Smooth muscle cell (in vitro differentiated cells): ENCODE measurements around the gene OS9. TPM values are rescaled to one million over a fixed set of nuclear protein-coding genes. Genes with fewer than 3 reads are reported as not detected.

ENCODE experiments used
- DNase-seq: peaks from one replicate; lab custom pipeline; 2025; ENCODE audit not compliant: unreplicated experiment; lab: John Stamatoyannopoulos, UW
- H2AFZ ChIP-seq: fragments of 200-600 bp; sonication (generic); 2 replicates; pipeline ENCODE4 v1.6.0; 2016; ENCODE audit warnings: antibody characterized with exemption, low read depth, mild to moderate bottlenecking
- H3F3A ChIP-seq: fragments of 200-600 bp; sonication (generic); 2 replicates; pipeline ENCODE4 v1.6.0; 2017; ENCODE audit warnings: antibody characterized with exemption, low read depth
- H3K27ac ChIP-seq: fragments of 200-600 bp; sonication (generic); 2 replicates; pipeline ENCODE4 v1.5.1; 2016; ENCODE audit warnings: low read depth, mild to moderate bottlenecking
- H3K27me3 ChIP-seq: fragments of 200-600 bp; sonication (generic); 2 replicates; pipeline ENCODE4 v1.6.1; 2016; ENCODE audit warnings: low read depth, mild to moderate bottlenecking
- H3K36me3 ChIP-seq: fragments of 200-600 bp; sonication (generic); 2 replicates; pipeline ENCODE4 v1.5.1; 2016; ENCODE audit warnings: low read depth
- H3K4me1 ChIP-seq: fragments of 200-600 bp; sonication (generic); 2 replicates; pipeline ENCODE4 v1.5.1; 2016; ENCODE audit warnings: low read depth
- H3K4me2 ChIP-seq: fragments of 200-600 bp; sonication (generic); 2 replicates; pipeline ENCODE4 v1.6.0; 2016; ENCODE audit warnings: mild to moderate bottlenecking
- H3K4me3 ChIP-seq: fragments of 200-600 bp; sonication (generic); 2 replicates; pipeline ENCODE4 v1.5.1; 2016; ENCODE audit warnings: mild to moderate bottlenecking
- H3K79me2 ChIP-seq: fragments of 200-600 bp; sonication (generic); 2 replicates; pipeline ENCODE4 v1.6.0; 2016; ENCODE audit warnings: low read depth, mild to moderate bottlenecking
- H3K9ac ChIP-seq: fragments of 200-600 bp; sonication (generic); 2 replicates; pipeline ENCODE4 v1.6.0; 2016; ENCODE audit warnings: low read depth
- H3K9me3 ChIP-seq: fragments of 200-600 bp; sonication (generic); replicated peaks from 2 replicates; pipeline ENCODE4 v1.5.1; 2016; ENCODE audit warnings: low read depth
- H4K20me1 ChIP-seq: fragments of 200-600 bp; sonication (generic); 2 replicates; pipeline ENCODE4 v1.6.0; 2016; ENCODE audit warnings: low read depth
- CTCF ChIP-seq: fragments of 200-600 bp; sonication (generic); IDR thresholded peaks from 2 replicates; pipeline ENCODE4 v1.5.1; 2017; ENCODE audit warnings: borderline replicate concordance, mild to moderate bottlenecking, antibody characterized with exemption; ENCODE audit not compliant: insufficient read depth, poor library complexity, severe bottlenecking
- WGBS: methylation state at CpG from one replicate; pipeline ENCODE4 v1.1.7; 2016; ENCODE audit warnings: low lambda C conversion rate; 5-methylcytosine and 5-hydroxymethylcytosine counted together
- polyA plus RNA-seq: library from polyadenylated mRNA; unstranded; fragments of >200 nt; fragmentation: Nextera tagmentation; extraction: Ambion mirVana; gene quantifications from 2 replicates; pipeline ENCODE4 v1.2.1, GENCODE V29; 2016
- total RNA-seq: library from RNA; depleted of rRNA; stranded (reverse); fragments of >200 nt; gene quantifications from 2 replicates; pipeline ENCODE4 v1.2.3, GENCODE V29; 2014

The OS9 gene
- total and polyA plus RNA-seq, 2 experiments from 2014 or later, result 179 to 236 TPM

GRCh38 chr12:57732726-57733593 is 39.0 kb downstream of the OS9 start:
- Histone ChIP-seq H3K9me3 (no peaks in the 10 kb centered on the region), H3F3A (no peaks in the 10 kb centered on the region), H3K9ac (no peak overlapping the region), H3K36me3 (no peaks in the 10 kb centered on the region), H3K4me1 (peaks cover 13% of the 10 kb centered on the region), H3K4me3 (no peak overlapping the region), H3K27me3 (peaks cover 99% of the 10 kb centered on the region), H3K27ac (no peak overlapping the region), H3K79me2 (no peaks in the 10 kb centered on the region), H3K4me2 (no peak overlapping the region), H4K20me1 (no peaks in the 10 kb centered on the region), H2AFZ (no peak overlapping the region)
- TF ChIP-seq CTCF, result no peak
- 80% methylated on average over 11 of the region's 11 CpGs for WGBS
- DNase-seq, result no peak

DNA sequence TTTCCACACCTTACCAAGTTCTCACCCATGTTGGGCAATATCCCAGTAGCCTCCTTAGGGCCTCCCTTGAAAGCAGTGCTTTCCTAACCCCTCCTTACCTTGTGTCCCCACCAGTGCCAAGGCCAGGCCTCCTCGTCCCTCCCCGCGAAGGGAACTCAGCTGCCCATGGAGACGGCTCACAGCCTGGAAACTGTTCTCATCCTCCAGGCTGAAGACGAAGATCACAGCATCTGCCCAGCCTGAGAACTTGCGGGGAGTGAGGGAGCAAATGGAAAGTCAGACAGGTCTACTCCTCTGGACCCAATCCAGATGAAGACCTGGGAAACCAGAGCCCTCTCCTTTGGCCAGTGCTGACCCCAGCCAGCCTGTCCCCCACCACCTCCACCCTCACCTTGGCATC is 40.0 kb downstream of the OS9 start:
- DNase-seq, result no peak
- Histone ChIP-seq H2AFZ (no peak overlapping the region), H3K9me3 (no peaks in the 10 kb centered on the region), H3K79me2 (no peaks in the 10 kb centered on the region), H3K27me3 (peaks cover 100% of the 10 kb centered on the region), H3K9ac (no peak overlapping the region), H3K4me2 (no peak overlapping the region), H3K4me3 (no peak overlapping the region), H3K4me1 (peaks cover 17% of the 10 kb centered on the region), H3F3A (no peaks in the 10 kb centered on the region), H3K36me3 (no peaks in the 10 kb centered on the region), H3K27ac (no peak overlapping the region), H4K20me1 (no peaks in the 10 kb centered on the region)
- no peak for TF ChIP-seq CTCF
- WGBS, result 69% methylated on average over 6 of the region's 6 CpGs

DNA sequence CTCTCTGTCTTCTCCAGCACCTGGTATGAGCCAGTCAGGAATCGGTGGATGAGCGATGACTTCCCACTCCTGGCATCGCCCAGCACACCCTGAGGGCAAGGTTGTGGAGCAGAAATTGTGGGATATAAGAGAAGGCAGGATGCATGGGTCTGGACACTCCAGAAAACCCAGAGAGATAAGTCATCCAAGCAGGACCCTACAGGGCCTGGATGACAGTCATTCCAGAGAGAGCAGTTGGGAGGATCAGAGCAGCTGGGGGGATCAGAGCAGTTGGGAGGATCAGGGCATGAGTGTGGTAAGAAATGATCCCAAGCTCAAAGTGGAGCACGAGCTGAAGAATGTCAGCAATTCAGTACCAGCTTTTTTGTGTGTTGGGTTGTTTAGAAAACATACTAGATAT is 40.7 kb downstream of the OS9 start:
- H3K27me3 ChIP-seq, result peaks cover 100% of the 10 kb centered on the region
- no peak overlapping the region for H3K4me3 ChIP-seq
- H3K79me2 ChIP-seq, result no peaks in the 10 kb centered on the region
- no peak overlapping the region for H3K4me2 ChIP-seq
- no peaks in the 10 kb centered on the region for H3F3A ChIP-seq
- H3K9ac ChIP-seq, result no peak overlapping the region
- no peaks in the 10 kb centered on the region for H3K36me3 ChIP-seq
- WGBS, result 67% methylated on average over 4 of the region's 4 CpGs
- H3K27ac ChIP-seq, result no peak overlapping the region
- DNase-seq, result no peak
- no peaks in the 10 kb centered on the region for H4K20me1 ChIP-seq
- peaks cover 17% of the 10 kb centered on the region for H3K4me1 ChIP-seq
- H2AFZ ChIP-seq, result no peak overlapping the region
- H3K9me3 ChIP-seq, result no peaks in the 10 kb centered on the region
- no peak for TF ChIP-seq CTCF
